Liver (tissue), 9 donors: Measurements from ENCODE around the gene DNAH7. TPM values are rescaled to one million over a fixed set of nuclear protein-coding genes. Genes with fewer than 3 reads are reported as not detected.
"Not testable (repeated sequence)": the region's sequence is repeated elsewhere in the genome, so short reads cannot be mapped to it uniquely, and the experiment has no call there.

ENCODE experiments used
- DNase-seq: peaks from one replicate; pipeline ENCODE4 v3.0.0-alpha.2; 2017; ENCODE audit warnings: low spot score
- H3K27ac ChIP-seq, 2 donors: one replicate each; pipeline ENCODE4 v1.7.0; 2013; ENCODE audit warnings: inconsistent platforms in 2 of 2, low read length in 2 of 2, control low read depth in 1 of 2, low read depth in 1 of 2, mild to moderate bottlenecking in 1 of 2
- H3K27me3 ChIP-seq, 4 donors: one replicate each; pipeline versions ENCODE4 v1.6.1 to v1.7.0; 2013; ENCODE audit warnings: low read length in 3 of 4, inconsistent platforms in 1 of 4, mild to moderate bottlenecking in 1 of 4, moderate library complexity in 1 of 4; ENCODE audit not compliant: control insufficient read depth in 4 of 4, insufficient read depth in 4 of 4
- H3K36me3 ChIP-seq, 4 donors: one replicate each; pipeline versions ENCODE4 v1.6.1 to v1.7.0; 2013; ENCODE audit warnings: low read length in 3 of 4, mild to moderate bottlenecking in 3 of 4, low read depth in 1 of 4, moderate library complexity in 1 of 4; ENCODE audit not compliant: control insufficient read depth in 4 of 4, insufficient read depth in 3 of 4
- H3K4me1 ChIP-seq, 4 donors: one replicate each; pipeline versions ENCODE4 v1.6.1 to v1.7.0; 2013; ENCODE audit warnings: low read length in 3 of 4, mild to moderate bottlenecking in 3 of 4, moderate library complexity in 1 of 4; ENCODE audit not compliant: control insufficient read depth in 4 of 4, insufficient read depth in 4 of 4
- H3K4me3 ChIP-seq, 3 donors: one replicate each; pipeline versions ENCODE4 v1.6.1 to v1.7.0; 2013; ENCODE audit warnings: low read length in 3 of 3, control low read depth in 1 of 3, low read depth in 1 of 3, mild to moderate bottlenecking in 1 of 3
- H3K9ac ChIP-seq, 2 donors: one replicate each; pipeline ENCODE4 v1.7.0; 2013; ENCODE audit warnings: low read length in 2 of 2, mild to moderate bottlenecking in 2 of 2, moderate library complexity in 2 of 2, control low read depth in 1 of 2, low read depth in 1 of 2
- H3K9me3 ChIP-seq, 4 donors: one replicate each; pipeline versions ENCODE4 v1.6.1 to v1.7.0; 2013; ENCODE audit warnings: low read length in 3 of 4; ENCODE audit not compliant: control insufficient read depth in 4 of 4
- ATF3 ChIP-seq: IDR thresholded peaks from 2 replicates; pipeline ENCODE4 v1.6.1; 2016; ENCODE audit warnings: antibody characterized with exemption
- CTCF ChIP-seq: fragments of 150-350 bp; IDR thresholded peaks from 2 replicates; pipeline ENCODE4 v1.5.1; 2017; ENCODE audit warnings: improper control_type of control experiment, low read depth, low read length; ENCODE audit not compliant: missing input control
- EGR1 ChIP-seq, 2 donors: IDR thresholded peaks; 2 replicates each; pipeline ENCODE4 v1.6.1; 2016 to 2018; ENCODE audit warnings: antibody characterized with exemption in 2 of 2, low read depth in 2 of 2
- FOXA1 ChIP-seq: IDR thresholded peaks from 2 replicates; pipeline ENCODE4 v1.6.1; 2016; ENCODE audit warnings: antibody characterized with exemption
- FOXA2 ChIP-seq: IDR thresholded peaks from 2 replicates; pipeline ENCODE4 v1.6.1; 2016; ENCODE audit warnings: antibody characterized with exemption
- GABPA ChIP-seq, 2 donors: IDR thresholded peaks in 1 of 2; conservative IDR thresholded peaks in 1 of 2; 2 replicates each; pipeline ENCODE4 v1.6.1; 2016; ENCODE audit warnings: antibody characterized with exemption in 2 of 2, mild to moderate bottlenecking in 1 of 2, moderate library complexity in 1 of 2
- HNF4A ChIP-seq, 2 donors: conservative IDR thresholded peaks; 2 replicates each; pipeline ENCODE4 v1.6.1; 2016; ENCODE audit warnings: antibody characterized with exemption in 2 of 2, mild to moderate bottlenecking in 2 of 2
- HNF4G ChIP-seq: IDR thresholded peaks from 2 replicates; pipeline ENCODE4 v1.6.1; 2016; ENCODE audit warnings: antibody characterized with exemption
- JUND ChIP-seq, 2 donors: IDR thresholded peaks; 2 replicates each; pipeline ENCODE4 v1.6.1; 2016; ENCODE audit warnings: antibody characterized with exemption in 2 of 2
- NR2F2 ChIP-seq: IDR thresholded peaks from 2 replicates; pipeline ENCODE4 v1.6.1; 2016; ENCODE audit warnings: antibody characterized with exemption
- RAD21 ChIP-seq, 2 donors: IDR thresholded peaks; 2 replicates each; pipeline ENCODE4 v1.6.1; 2016; ENCODE audit warnings: antibody characterized with exemption in 2 of 2, mild to moderate bottlenecking in 2 of 2
- RXRA ChIP-seq, 2 donors: IDR thresholded peaks; 2 replicates each; pipeline ENCODE4 v1.6.1; 2017 to 2018; ENCODE audit warnings: antibody characterized with exemption in 2 of 2, mild to moderate bottlenecking in 1 of 2
- SP1 ChIP-seq: IDR thresholded peaks from 2 replicates; pipeline ENCODE4 v1.6.1; 2018; ENCODE audit warnings: antibody characterized with exemption, mild to moderate bottlenecking
- TAF1 ChIP-seq: conservative IDR thresholded peaks from 2 replicates; pipeline ENCODE4 v1.6.1; 2016; ENCODE audit warnings: antibody characterized with exemption, mild to moderate bottlenecking
- YY1 ChIP-seq: IDR thresholded peaks from 2 replicates; pipeline ENCODE4 v1.6.1; 2016; ENCODE audit warnings: antibody characterized with exemption, mild to moderate bottlenecking
- WGBS: extraction: QIAGEN DNeasy Blood & Tissue Kit; methylation state at CpG from one replicate; pipeline ENCODE4 v1.1.7; 2013; 5-methylcytosine and 5-hydroxymethylcytosine counted together
- polyA plus RNA-seq, 2 donors: library from polyadenylated mRNA; stranded (reverse) in 1 of 2; unstranded in 1 of 2; fragments of 200-250 nt in 1 of 2; fragments of >200 nt in 1 of 2; fragmentation: Nextera tagmentation in 1 of 2; extraction: Ambion mirVana in 1 of 2; gene quantifications; one replicate each; pipeline versions ENCODE4 v1.2.1 to v1.2.3, GENCODE V29; 2013 to 2015
- total RNA-seq, 2 donors: library from RNA; depleted of rRNA; stranded (reverse); fragments of >200 nt; gene quantifications; one replicate each; pipeline ENCODE4 v1.2.3, GENCODE V29; 2014
- TF ChIP-seq, protein P1 (sequence below): IDR thresholded peaks from 2 replicates; pipeline ENCODE4 v1.6.1; 2016; ENCODE audit warnings: antibody characterized with exemption, mild to moderate bottlenecking
- TF ChIP-seq, protein P2 (sequence below): IDR thresholded peaks from 2 replicates; pipeline ENCODE4 v1.6.1; 2016; ENCODE audit warnings: antibody characterized with exemption
- TF ChIP-seq, protein P3 (sequence below): IDR thresholded peaks from 2 replicates; pipeline ENCODE4 v1.6.1; 2016; ENCODE audit warnings: antibody characterized with exemption
- donor health status: healthy.
- donor health status: healthy.
- donor health status: healthy.
- donor health status: healthy.
- donor health status: healthy.

DNAH7 gene
- total and polyA plus RNA-seq, 4 donors = under 0.01 to 0.50 (median 0.07) TPM

DNA sequence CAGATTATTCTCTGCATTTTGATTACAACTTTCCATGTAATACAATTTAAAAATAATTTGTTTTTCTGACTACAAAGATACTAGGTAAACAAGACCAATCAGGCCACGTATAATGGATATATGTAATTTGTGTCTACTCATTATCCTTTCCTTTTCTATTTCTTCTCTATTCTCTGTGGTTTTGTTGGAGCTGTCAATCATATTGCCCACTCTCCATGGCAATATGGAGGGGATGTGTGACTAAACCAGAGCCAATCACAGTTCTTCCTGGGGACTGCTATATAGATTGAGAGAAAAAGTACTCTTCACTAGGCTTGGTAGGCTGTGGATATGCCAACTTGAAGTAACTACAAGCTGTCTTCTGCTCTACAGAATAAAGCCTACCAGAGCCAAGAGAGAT is 144.7 kb downstream of the DNAH7 start:
- no peak overlapping the region for H3K9ac ChIP-seq
- H3K27me3 ChIP-seq = no peaks in the 10 kb centered on the region
- no peaks in the 10 kb centered on the region for H3K36me3 ChIP-seq
- DNase-seq = no peak
- no peaks in the 10 kb centered on the region for H3K4me1 ChIP-seq
- H3K4me3 ChIP-seq = no peak overlapping the region
- 86% methylated on average over 1 of the region's 1 CpG for WGBS
- no peak overlapping the region for H3K27ac ChIP-seq
- TF ChIP-seq GABPA (IDR thresholded peaks at IDR 0.05 in 1 of 2, conservative IDR thresholded peaks at IDR 0.05 in 1 of 2) = no peak
- no peak for TF ChIP-seq ATF3
- no peak for TF ChIP-seq YY1
- TF ChIP-seq JUND (IDR thresholded peaks at IDR 0.05) = no peak
- no peak for TF ChIP-seq CTCF
- no peak for TF ChIP-seq EGR1 (IDR thresholded peaks at IDR 0.05; ENCODE audit: low read depth in 2 of 2)
- TF ChIP-seq SP1 = no peak
- TF ChIP-seq, protein P1, sequence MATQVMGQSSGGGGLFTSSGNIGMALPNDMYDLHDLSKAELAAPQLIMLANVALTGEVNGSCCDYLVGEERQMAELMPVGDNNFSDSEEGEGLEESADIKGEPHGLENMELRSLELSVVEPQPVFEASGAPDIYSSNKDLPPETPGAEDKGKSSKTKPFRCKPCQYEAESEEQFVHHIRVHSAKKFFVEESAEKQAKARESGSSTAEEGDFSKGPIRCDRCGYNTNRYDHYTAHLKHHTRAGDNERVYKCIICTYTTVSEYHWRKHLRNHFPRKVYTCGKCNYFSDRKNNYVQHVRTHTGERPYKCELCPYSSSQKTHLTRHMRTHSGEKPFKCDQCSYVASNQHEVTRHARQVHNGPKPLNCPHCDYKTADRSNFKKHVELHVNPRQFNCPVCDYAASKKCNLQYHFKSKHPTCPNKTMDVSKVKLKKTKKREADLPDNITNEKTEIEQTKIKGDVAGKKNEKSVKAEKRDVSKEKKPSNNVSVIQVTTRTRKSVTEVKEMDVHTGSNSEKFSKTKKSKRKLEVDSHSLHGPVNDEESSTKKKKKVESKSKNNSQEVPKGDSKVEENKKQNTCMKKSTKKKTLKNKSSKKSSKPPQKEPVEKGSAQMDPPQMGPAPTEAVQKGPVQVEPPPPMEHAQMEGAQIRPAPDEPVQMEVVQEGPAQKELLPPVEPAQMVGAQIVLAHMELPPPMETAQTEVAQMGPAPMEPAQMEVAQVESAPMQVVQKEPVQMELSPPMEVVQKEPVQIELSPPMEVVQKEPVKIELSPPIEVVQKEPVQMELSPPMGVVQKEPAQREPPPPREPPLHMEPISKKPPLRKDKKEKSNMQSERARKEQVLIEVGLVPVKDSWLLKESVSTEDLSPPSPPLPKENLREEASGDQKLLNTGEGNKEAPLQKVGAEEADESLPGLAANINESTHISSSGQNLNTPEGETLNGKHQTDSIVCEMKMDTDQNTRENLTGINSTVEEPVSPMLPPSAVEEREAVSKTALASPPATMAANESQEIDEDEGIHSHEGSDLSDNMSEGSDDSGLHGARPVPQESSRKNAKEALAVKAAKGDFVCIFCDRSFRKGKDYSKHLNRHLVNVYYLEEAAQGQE = no peak
- TF ChIP-seq TAF1 = no peak
- no peak for TF ChIP-seq NR2F2
- TF ChIP-seq FOXA1 = no peak
- TF ChIP-seq, protein P2, sequence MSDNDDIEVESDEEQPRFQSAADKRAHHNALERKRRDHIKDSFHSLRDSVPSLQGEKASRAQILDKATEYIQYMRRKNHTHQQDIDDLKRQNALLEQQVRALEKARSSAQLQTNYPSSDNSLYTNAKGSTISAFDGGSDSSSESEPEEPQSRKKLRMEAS = no peak
- TF ChIP-seq, protein P3, sequence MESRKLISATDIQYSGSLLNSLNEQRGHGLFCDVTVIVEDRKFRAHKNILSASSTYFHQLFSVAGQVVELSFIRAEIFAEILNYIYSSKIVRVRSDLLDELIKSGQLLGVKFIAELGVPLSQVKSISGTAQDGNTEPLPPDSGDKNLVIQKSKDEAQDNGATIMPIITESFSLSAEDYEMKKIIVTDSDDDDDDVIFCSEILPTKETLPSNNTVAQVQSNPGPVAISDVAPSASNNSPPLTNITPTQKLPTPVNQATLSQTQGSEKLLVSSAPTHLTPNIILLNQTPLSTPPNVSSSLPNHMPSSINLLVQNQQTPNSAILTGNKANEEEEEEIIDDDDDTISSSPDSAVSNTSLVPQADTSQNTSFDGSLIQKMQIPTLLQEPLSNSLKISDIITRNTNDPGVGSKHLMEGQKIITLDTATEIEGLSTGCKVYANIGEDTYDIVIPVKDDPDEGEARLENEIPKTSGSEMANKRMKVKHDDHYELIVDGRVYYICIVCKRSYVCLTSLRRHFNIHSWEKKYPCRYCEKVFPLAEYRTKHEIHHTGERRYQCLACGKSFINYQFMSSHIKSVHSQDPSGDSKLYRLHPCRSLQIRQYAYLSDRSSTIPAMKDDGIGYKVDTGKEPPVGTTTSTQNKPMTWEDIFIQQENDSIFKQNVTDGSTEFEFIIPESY = no peak
- TF ChIP-seq FOXA2 = no peak
- TF ChIP-seq HNF4G = no peak
- TF ChIP-seq RAD21 (IDR thresholded peaks at IDR 0.05) = no peak
- TF ChIP-seq HNF4A (conservative IDR thresholded peaks at IDR 0.05) = no peak
- no peak for TF ChIP-seq RXRA (IDR thresholded peaks at IDR 0.05)
- H3K9me3 ChIP-seq = no peaks in the 10 kb centered on the region

- H3K9ac ChIP-seq, H3K27ac ChIP-seq, H3K4me3 ChIP-seq, H3K4me1 ChIP-seq, H3K9me3 ChIP-seq, H3K36me3 ChIP-seq, H3K27me3 ChIP-seq, DNase-seq: not testable (repeated sequence)
- 84% methylated on average over 4 of the region's 4 CpGs for WGBS
Measured at GRCh38 chr2:195917021-195917600, 151.5 kb downstream of the DNAH7 start.
